Hematopoietic multipotent progenitor cell treated with erythropoietin and hydrocortisone succinate and interleukin-3 and kit ligand, for 15 days (in vitro differentiated cells): Measurements from ENCODE around the gene ELMO1.

Source experiments
- DNase-seq: peaks from one replicate; pipeline ENCODE4 v3.0.0-alpha.2; 2015; ENCODE audit warnings: low spot score

ELMO1 gene

DNA sequence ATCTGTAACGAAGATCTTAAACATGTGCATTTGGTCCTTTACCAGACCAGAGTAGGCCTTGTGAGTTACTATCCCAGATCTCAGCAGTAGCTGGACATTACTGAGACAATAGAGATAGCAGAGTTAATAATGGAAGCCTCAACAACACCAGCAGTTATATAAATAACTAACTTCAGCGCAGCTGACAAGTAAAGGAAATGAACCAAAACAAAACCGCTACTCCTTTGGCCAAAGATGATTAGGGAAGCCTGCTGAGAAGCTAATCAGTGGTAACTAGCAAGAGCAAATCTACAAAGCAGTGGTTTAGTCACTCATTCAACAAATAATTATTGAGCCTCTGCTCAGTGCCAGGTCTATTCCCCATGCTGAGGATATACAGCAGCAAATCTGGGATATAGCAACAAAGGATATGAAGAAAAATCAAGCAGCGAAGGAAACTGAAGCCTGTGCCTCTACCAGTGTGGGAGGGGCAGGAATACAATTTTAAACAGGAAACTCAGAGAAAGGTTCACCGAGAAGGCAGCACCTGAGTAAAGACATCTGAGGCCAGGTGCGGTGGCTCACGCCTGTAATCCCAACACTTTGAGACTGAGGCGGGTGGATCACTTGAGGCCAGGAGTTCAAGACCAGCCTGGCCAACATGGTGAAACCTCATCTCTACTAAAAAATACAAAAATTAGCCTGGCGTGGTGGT, 103.6 kb downstream of the ELMO1 start:
- no peak for DNase-seq

DNA sequence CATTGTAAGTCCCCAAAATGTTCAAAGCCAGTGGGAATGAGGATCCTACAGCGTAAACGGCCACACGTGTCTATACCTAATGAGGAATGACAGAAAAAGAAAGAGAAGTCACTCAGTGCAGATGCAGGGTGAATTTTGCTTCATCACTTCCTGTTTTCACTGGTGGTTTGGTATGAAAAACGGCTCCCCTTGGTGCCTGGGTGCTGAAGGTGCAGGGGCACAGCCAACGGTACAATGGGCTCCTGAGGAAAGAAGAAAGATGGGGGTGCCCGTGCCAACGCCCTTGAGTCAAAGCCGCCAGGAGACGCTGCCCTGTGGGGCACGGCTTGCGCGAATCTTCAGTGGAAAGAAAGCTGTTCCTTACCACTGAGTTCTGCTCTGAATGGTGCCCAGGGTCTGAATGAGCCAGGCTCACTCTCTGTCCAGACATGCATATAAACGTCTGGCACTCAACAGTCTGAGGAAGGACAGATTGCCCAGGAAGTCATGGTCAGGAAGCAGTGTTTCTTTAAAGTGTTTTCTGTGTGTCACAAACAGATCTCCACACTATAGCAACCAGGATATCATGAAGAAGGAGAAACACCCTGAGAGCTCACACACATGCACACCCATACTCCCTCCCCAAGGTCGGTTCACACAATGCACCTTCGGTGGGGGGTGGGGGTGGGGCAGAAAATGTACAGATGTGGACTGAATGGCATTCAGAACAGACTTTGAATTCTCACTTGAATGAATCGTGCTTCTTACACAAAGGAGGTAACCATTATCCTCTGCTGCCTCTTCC, 105.8 kb downstream of the ELMO1 start:
- DNase-seq, result peak; percentile 14

DNA sequence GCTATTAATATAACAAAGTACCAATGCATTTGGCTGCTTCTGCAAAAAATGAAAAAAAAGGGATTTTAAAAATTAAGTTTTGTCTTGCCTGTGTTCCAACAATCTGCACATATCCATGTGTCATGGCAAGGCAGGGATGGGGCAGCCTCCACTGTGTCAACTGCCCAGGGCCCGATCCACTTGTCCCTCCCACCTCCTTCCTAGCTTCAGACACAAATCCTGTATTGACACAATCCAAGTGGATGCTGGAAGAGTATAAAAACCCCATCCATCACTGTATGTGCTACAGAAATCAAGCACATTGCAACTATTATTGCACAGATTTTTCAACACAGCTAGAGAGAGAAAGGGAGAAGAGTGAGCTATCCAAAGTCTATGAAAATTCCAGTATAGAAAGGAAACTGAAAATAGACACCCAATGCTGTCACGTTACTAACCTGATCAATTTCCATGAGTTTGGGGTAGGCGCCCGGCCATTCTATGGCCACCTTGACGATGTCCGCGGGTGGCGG, 106.4 kb downstream of the ELMO1 start:
- no peak for DNase-seq

DNA sequence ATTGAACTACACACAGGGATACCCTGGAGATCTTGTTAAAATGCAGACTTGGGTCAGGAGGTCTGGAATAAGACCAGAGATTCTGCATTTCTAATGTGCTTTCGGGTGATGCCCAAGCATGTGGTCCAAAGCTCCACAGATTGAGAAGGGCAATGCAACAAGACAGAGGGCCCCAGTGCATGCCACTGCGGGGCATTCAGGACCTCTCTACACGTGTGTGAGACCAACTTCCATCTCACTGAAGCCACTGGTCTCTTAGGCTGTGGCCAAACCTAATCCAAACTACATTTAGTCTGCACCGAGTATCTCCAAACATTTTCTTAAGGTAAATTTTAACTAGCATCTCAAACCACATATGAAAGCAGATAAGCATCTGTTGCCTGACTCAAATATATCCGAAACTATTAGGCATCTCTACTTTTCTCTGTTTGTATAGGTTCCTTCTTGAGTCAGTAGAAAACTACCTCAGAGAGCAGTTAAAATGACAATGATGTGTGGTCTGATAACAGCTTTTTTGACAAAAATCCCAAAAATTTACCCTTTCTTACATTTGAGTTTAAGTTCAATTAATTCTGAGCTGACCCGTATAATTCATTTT, 107.5 kb downstream of the ELMO1 start:
- no peak for DNase-seq

DNA sequence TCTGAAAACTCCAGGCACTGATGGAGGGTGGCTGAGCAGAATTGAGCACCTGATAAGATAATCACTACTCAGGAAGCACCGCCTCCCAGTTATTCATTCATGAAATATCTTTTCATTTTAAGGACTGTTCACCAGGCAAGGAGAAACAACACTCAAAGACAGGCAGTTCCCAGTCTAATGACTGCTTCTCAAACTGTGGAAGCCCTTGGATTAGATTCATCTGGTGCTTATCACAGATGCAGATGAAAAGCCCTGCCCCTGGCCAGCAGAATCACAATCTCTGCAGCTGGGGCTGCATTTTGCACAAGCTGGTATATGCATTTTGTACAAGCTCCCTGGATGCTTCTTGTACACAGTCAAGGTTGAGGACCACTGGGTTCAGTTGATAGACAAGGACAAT, 109.7 kb downstream of the ELMO1 start:
- no peak for DNase-seq

DNA sequence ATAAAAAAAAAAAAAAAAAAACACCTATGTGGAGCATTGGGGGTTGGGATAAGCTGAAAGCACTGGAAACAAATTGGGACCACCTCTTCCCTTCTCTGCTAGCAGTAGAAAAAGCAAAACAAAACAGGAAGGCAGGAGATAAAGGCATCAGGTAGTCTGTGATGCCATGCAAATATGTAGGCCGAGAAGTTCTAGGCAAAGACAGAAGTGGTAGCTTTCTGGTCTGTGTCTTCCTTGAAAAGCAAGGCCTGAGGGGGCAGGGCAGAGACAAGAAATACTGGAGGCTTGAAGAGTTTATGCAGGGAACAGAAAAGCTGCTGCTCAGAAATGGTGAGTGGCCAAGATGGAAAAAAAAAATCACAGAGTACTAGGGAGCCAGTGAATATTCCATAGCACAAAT, 111.1 kb downstream of the ELMO1 start:
- no peak for DNase-seq

DNA sequence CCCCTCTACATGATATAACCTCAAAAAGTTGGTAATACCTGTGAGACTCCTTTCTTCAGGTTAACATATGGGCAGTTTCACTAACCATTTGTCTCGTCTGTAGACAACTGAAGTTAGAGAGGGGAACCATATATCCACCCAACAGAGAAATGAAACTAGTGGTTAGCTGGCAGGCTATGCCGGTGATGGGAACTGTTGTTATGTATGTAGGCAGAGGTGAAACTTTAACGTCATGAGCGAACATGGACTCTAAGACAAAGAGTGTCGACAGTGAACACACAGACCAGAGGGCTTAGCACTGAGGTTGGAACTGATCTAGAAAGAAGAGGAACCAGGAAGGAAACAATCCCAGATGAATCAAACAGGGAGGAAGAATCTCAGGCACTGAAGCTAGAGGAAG, 112.4 kb downstream of the ELMO1 start:
- DNase-seq, result no peak

DNA sequence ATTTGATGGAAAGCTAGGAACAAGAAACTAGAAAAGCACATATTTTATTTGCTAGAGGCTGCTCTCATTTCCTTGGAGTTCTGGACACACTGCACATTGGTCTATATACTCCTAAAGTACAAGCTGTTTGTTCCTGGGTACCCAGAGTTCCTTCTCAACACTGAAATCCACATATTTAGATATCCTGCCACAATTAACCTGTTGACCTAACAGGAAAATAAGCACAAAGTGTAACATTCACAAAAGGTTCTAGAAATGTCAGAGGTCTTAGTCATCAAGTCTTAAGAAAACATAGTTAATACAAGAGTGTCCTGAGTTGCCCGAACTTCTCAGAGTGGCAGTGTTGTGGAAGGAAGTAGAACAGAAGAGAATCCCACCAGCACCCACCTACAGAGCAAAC, 115.6 kb downstream of the ELMO1 start:
- DNase-seq, result no peak

DNA sequence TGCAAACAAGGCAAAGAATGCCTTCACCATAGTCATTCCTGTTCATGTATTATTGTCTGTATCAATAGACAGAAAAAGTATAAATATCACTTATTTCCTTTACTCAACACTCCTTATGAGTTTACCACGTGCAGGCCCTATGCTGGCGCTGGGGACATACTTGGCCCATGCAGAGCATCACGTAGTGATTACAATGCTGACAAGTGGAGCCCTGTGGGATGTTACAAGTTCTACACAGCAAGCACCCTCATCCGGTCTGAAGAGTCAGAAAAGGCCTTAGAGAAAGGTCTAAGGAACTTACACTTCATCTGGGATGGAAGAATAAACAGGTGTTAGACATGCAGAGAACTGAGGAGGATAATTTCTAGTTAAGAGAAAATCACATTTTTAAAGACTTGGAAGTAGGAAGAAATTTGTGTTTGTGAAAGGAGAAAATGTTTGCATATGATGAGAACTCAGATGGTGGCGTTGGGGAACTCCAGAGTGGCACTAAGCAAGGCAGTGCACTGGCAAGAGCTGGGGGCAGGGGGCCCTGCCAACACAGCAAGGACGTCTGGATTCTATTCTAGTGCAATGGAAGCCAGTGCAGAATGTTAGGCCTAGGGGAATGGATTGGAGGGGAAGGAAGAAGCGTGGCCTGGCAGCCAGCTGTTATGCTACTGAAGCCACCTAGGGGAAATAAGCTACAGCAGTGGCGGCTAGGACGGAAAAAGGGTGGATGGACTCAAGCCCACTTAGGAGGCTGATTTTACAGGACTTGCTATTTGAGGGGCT, 116.2 kb downstream of the ELMO1 start:
- no peak for DNase-seq

DNA sequence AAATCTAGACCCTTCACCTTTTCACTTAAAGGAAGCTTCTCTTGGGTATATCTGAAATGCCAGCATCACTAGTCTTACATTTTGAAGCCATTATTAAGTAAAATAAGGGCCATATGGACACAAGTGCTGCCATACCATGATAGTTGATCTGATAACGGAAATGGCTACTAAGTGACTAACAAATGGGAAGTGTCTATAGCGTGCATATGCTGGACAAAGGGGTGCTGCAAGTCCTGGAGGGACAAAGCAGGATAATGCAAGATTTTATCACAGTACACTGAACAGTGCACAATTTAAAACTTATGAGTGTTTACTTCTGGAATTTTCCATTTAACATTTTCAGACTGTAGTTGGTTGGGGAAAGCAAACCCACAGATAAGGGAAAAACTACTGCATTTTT, 117.9 kb downstream of the ELMO1 start:
- no peak for DNase-seq

DNA sequence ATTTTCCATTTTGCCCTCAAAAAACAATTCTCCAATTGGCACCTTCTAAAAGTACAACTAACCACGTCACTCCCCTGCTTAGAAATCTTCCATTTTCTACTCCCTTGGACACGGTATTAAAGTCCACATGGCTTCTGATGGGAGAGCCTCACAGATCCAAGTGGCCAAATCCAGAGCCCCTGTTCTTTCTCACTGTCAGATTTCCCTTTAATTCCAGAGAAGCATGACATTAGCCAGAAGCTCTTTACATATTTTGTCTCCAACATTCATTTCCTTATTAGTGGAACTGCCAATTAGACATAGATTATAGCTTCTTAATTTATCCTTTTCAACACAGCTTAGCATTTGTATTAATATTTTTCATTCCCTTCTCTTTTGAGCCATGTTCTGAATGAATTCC, 118.7 kb downstream of the ELMO1 start:
- no peak for DNase-seq

DNA sequence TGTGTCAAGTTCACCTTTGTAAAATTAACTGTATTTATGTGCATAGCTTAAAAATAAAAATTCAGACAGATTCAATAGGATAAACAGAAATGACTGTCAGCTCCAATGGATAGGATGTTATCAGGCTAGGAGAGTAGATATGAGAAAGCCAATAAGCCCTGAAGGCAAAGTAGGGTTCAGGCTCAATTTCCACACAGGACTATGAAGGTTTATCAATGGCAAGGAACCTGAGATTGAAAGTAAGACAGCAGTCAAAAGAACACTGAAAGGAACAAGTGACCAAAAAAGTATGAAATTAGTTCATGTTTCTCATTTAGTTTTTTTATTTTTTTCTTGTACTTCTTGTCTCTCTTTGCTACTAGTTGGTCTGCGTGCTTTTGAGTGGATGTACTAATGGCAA, 121.4 kb downstream of the ELMO1 start:
- DNase-seq, result no peak

DNA sequence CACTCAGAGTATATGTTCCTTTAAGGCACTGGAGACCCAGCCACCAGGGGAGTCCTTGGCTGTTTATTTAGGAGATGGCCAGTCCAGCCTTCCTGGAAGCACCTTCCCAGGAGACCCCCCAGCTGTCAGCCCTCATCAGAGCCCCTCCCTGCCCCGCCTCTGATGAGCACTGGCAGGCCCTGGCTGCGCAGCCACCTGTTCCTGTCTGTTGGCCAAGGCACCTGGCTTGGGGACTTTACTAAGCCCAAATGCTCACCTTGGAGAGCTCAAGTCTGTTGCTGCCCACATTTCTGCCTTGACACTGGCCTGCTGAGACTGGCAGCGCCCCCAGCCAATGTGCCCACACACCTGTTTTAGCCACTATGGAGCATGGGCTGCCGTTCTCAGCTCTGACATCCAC, 124.7 kb downstream of the ELMO1 start:
- DNase-seq, result no peak

DNA sequence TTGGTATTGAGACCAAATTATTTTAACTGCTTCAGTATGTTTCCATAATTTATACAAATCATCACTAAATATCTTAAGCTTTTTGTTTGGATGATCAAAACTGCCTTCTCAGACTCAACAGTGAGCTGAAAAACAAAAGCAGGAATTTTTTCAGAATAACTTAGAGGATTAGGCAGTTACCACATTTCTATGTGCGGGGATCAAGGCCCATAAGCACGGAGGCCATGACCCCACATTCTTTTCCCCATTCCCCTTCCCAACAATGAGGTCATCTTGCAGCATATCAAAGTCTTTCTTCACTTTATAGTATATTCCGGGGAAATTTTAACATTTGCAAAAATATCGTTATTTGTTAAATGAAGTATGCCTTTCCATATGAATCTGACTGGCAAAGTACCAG, 125.8 kb downstream of the ELMO1 start:
- DNase-seq, result no peak

DNA sequence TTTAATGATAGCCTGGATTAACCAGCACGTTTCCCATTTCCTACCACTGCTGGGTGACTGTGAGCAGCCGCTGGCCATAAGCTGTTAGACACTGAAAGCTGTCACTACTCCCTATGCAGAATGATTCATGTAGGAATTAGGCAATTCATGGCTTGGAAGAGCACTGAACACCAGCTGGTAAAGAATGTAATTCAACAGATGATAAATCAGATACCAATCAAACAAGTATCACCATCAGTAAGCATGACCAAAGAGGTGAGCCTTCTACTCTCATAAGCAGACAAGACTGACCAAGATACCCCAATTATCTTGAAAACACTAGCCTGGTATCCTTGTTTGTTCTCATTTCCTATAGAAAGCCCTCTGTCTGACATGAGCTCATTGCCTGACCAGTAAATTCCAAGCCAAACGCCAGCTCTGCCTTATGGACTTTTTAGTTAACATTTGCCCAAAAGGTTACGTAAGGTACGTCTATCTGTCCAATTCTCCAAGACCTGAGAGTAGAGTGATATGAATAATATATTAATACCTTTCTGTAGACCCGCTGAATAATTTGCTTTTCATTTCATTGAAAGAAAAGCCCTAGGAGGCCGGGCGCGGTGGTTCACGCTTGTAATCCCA, 127.7 kb downstream of the ELMO1 start:
- no peak for DNase-seq

DNA sequence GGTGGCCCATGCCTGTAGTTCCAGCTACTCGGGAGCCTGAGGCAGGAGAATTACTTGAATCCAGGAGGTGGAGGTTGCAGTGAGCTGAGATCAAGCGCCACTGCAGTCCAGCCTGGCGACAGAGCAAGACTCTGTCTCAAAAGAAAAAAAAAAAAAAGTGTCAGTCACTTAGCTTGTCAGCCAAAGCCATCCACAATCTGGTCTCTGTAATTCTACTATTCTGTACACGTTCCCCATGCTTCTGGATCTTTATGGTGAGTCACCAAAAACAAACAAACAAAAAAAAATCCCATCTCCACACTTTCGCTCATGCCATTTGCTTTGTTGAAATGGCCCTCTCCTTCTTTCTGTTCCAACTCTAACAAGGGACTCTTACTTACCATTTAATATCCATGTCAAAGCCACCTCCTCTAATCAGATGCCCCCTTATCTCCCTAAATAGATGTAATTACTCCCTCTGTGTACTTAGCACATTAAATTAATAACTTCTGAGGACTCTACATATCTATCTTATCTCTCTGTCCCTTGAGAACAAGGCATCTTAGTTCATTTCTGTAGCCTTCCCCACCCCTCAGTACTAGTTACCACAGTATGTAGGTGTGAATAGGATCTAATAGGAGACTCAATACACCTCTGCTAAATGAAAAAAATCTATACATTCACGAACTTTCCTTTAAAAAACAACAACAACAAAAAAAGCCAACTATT, 128.4 kb downstream of the ELMO1 start:
- DNase-seq, result no peak

DNA sequence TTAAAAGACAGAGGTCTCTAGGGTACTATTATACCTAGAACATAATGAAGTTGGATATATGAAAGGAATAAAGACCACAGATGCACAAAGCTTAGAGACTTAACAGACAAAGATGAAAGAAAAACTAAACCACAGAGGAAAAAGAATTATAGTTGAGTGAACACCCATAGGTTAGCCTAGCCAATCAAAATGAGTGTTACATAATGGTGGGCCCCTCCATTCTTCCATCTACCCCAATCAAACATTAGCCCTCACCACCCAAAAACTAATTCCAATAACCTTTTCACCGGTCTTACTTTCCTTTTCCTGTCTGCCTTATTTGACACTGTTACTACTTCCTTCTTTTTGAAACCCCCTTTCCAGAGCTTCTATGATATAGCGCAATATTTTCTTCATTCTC, 130.1 kb downstream of the ELMO1 start:
- DNase-seq, result no peak

DNA sequence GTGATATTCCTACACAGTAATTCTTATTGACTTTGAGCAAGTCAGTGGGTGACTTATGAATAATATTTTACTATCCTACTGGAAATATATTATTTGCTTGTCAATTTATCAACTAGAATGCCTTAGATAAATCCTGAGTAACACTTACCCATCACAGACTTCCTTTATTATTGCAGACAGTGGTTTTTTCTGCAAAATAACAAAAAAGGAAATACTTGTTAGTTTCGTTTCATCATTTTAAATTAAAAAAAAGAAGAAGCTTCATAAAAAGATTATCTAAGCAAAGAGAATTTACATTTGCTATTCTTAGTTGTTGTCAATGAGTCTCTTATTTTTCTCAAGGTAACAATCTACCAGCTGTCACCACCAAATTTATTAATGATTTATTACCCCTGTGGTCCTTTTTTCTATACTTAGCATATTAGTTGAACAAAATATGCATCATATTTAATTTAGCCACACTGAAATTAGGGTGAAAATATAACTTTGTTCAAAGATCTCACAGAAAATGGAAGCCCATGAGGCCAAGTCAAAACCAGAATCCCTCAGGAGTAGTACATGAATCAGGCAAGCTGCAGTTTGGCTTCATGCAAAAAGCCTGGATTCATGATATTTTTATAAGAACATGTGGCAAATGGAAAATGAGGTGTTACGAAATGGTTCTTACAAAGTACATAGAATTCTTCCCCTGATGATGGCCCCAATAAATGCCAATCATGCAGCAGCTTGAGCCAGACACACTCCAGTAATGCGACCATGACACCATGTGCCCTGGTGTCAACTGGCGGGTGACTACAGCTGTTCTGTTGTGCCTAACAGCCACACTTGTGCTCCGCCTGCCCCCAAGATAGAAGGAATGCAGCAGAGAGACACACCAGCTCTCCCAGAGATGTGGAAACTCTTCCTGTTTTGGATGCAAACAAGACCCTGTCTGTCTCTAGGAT, 132.6 kb downstream of the ELMO1 start:
- no peak for DNase-seq

DNA sequence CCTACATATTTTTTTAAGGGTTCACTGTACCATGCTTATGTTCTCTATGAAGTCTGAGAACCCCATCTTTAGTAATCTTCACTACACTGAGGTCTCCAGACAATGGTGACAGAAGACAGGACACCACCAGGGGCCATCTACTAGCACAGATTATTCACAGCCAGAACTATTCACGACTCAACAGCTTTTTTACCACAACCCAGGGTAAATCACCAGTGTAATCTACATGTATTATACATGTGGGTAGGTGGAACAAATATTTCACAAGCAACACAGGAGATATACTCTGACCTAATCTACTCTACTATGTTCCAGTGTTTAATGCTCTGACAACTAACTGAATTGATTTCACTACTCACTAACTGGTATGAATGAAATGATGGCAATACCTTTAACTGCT, 136.1 kb downstream of the ELMO1 start:
- DNase-seq, result no peak

DNA sequence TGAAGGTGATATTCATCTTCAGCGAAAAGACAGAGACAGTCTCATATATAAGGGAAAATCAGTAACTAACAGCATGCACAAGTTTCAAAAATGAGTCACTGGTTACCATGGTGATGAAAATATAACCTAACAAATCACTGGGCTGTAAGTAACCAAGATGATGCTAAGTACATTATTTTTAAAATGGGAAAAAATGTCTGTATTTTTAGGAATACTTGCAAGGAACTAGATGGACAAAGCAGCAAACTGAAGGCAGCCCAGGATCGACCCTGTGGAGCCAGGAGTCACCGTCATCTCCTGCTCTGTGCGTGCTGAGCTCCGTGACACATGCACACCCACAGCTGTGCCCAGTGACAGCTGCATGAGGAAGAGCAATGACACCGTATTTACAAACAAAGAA, 137.3 kb downstream of the ELMO1 start:
- DNase-seq, result no peak
